Measurements from ENCODE around the gene SLC27A6.

- no peak for TF ChIP-seq JUN (CRISPR knock-in tag; IDR thresholded peaks at IDR 0.05)
- TF ChIP-seq CTCF (CRISPR knock-in tag; IDR thresholded peaks at IDR 0.05): no peak
- no peak for TF ChIP-seq EZH2 (conservative IDR thresholded peaks at IDR 0.05; ENCODE audit: low read depth, low read length)
- no peak for TF ChIP-seq PHF20 (CRISPR knock-in tag; IDR thresholded peaks at IDR 0.05)
- no peak for TF ChIP-seq GABPB1 (CRISPR knock-in tag; IDR thresholded peaks at IDR 0.05)
- no peak for TF ChIP-seq ESRRA (CRISPR knock-in tag; IDR thresholded peaks at IDR 0.05; ENCODE audit: low read depth)
- no peak for TF ChIP-seq ERF (CRISPR knock-in tag; IDR thresholded peaks at IDR 0.05)
- no peak for TF ChIP-seq BHLHE40 (IDR thresholded peaks at IDR 0.05; ENCODE audit: low read length)
- TF ChIP-seq MTF1 (CRISPR knock-in tag; IDR thresholded peaks at IDR 0.05): no peak
- no peak for TF ChIP-seq ATF2 (CRISPR knock-in tag; IDR thresholded peaks at IDR 0.05)
- TF ChIP-seq, protein P1, sequence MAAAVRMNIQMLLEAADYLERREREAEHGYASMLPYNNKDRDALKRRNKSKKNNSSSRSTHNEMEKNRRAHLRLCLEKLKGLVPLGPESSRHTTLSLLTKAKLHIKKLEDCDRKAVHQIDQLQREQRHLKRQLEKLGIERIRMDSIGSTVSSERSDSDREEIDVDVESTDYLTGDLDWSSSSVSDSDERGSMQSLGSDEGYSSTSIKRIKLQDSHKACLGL (CRISPR knock-in tag; IDR thresholded peaks at IDR 0.05): no peak
- no peak for TF ChIP-seq ZNF598 (CRISPR knock-in tag; IDR thresholded peaks at IDR 0.05; ENCODE audit: borderline replicate concordance)
- TF ChIP-seq ZNF501 (CRISPR knock-in tag; IDR thresholded peaks at IDR 0.05): no peak
- TF ChIP-seq POLR2A (IDR thresholded peaks at IDR 0.05; ENCODE audit: insufficient read depth in 1 of 2, low read depth in 2 of 2, low read length in 2 of 2): no peak
These were observed 100.4 kb downstream of the SLC27A6 start for GRCh38 chr5:129065721-129066120.
